Stimulated activated CD4-positive, alpha-beta T cell treated with anti-CD3 and anti-CD28 coated beads, Interleukin-2, amount 100 ng/mL, for 48 hours (primary cell): Measurements from ENCODE around the gene IL4.
"Not testable (repeated sequence)": the region's sequence is repeated elsewhere in the genome, so short reads cannot be mapped to it uniquely, and the experiment has no call there.

Source experiments
- DNase-seq, 2 donors: peaks; one replicate each; pipeline ENCODE4 v3.0.0-alpha.2; 2020

IL4 gene

GRCh38 chr5:132673939-132674630 lies at the start of gene IL4:
IL4 (plus strand) TSS chr5:132673989; CDS start chr5:132674051, 62 bp downstream.
- DNase-seq = no peak

GRCh38 chr5:132627470-132627869 lies 46.3 kb upstream of the IL4 start:
- DNase-seq = no peak

- DNase-seq = no peak
These were observed 45.0 kb upstream of the IL4 start for GRCh38 chr5:132628814-132629213.

- no peak for DNase-seq
These were observed 44.4 kb upstream of the IL4 start for GRCh38 chr5:132629230-132629944.

DNA sequence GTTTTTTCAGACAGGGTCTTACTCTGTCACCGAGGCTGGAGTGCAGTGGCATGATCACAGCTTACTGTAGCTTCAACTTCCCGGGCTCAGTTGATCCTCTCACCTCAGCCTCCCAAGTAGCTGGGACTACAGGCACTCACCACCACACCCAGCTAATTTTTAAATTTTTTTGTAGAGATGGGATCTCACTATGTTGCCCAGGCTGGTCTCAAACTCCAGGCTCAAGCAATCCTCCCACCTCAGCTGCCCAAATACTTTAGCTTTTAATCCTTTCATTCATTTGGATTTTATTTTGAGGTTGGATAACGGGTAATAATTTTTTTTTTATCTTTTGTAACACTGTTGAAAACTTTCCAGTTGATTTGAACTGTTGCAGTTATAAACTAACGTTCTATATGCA lies 40.2 kb upstream of the IL4 start:
- not testable (repeated sequence) for DNase-seq

DNA sequence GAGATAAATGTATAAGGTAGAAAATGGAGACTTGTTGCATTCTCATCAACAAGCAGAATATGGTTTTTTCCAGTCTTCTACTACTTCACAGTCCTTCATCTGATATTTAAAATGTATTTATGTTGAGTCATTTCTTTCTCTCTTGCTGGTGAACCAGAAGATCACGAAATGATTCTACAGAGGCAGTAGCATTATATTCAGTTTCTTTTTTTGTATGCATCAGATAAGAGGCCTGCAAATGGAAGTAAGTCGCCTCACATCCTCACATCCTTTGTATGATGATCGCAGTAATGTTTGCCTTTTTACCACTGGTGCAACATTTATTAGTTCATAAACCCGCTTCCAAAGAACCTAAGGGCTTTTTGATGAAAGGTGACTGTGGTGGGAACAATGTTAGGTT lies 37.9 kb upstream of the IL4 start:
- DNase-seq = no peak

- DNase-seq = no peak
These were observed 36.5 kb upstream of the IL4 start for GRCh38 chr5:132637241-132637640.

DNA sequence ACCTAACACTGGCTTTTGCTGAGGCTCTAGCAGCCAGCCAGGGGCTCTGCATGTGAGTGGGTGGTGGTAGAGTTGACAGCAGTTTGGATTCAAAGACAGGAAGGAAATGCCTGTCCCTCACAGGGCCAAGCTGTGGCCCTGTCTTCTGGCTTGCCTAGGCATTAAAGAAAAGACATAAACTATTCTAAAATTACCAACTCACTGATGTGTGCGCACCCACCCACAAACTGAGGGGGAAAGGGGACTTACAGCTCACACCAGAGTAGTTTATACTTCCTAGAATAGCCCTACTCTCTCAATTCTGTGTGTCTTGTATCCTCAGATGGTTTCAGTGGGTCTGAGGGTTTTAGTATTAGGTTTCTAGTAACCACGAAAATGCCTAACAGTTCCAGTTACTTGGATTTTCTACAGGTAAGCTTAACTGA lies 34.1 kb upstream of the IL4 start:
- DNase-seq = no peak

GRCh38 chr5:132640613-132641012 lies 33.2 kb upstream of the IL4 start:
- no peak for DNase-seq

DNA sequence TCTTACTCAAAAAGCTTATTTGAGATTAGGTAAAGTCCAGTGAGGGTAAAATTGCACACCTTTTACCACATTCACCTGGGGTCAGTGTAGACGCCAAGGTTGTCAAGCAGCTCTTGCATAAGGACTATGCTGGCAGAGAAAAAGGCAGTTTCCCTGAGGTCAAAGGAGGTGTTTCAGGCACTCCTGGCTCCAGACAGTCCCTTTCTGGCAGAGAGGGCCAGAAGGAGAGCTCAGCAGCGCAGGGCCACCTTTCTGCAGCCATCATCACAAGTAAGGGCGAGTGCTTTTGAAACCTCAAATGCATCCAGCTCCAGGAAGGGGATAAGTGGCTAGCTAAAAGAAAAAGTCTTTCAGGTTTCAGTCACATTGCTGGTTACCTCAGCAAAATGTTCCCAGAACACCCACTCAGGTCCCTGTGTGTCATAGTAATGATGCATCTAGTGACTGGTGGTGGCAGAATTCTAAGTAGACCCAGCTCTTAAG lies 32.5 kb upstream of the IL4 start:
- no peak for DNase-seq

- no peak for DNase-seq
These were observed 31.9 kb upstream of the IL4 start for GRCh38 chr5:132641841-132642240.

DNA sequence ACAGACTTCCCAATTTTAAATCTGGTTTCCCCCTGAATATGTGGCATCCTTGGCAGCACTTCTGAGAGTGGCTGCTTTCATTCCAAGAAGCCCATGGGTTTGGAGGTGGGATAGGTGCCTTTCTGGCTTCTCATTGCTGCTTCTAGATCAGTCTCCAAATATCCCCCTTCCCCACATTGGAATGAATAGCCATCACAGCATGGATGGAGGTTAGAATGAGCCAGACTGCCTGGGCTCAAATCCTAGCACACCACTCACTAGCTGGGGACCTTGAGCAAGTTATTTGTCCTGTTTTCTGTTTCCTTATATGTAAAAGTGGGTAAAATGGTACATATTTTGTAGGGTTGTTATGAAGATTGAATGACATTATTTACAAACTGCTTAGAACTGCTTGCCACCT lies 29.6 kb upstream of the IL4 start:
- DNase-seq = no peak

DNA sequence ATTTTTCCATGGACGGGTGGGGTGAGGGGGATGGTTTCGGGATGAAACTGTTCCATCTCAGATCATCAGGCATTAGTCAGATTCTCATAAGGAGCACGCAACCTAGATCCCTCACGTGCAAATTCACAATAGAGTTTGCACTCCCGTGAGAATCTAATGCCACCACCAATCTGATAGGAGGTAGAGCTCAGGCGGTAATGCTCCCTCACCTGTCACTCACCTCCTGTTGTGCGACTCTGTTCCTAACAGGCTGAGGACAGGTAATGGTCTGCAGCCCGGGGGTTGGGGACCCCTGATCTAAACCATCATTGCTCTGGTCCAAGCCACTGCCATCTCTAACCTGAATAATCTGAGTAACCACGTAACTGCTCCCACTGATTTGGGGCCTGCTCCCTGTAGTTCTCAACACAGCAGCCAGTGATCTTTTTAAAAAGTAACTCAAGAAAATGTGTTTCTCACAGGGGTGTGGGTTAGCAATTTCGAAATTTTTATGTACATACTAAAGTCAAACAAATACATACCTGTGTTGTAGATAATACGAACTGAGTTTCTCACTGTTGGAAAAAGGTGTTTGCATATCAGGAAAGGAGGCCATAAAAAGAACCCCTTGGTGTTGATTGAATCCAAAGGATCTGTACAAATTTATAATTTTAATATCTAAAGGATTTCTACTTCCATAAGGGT lies 27.1 kb upstream of the IL4 start:
- no peak for DNase-seq

- no peak for DNase-seq
These were observed 26.3 kb upstream of the IL4 start for GRCh38 chr5:132647473-132647872.

- no peak for DNase-seq
These were observed 25.4 kb upstream of the IL4 start for GRCh38 chr5:132648355-132648754.

DNA sequence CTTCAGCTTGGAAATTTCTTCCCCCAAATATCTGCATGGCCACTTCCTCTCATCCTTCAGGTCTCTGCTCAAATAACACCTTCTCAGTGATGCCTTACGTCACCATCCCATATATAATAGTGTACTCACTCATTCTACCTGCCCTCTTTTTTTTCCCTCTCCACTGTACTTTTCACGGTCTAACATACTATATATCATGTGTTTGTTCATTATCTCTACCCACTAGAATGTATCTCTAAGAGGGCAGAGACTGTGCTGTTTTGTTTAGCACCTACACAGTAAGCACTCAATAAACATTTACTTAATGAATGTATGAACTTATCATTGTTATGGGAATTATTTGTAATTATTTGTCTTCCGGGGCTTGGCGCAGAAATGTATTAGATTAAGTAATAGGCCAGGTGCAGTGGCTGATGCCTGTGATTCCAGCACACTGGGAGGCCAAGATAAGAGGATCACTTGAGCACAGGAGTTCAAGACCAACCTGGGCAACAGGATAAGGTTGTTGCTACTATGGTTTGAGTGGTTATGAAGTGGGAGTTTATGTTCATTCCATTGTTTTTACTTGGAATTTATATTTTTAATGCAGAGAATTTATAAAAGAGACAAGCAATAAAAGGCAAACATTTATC lies 21.8 kb upstream of the IL4 start:
- no peak for DNase-seq

- DNase-seq = no peak
These were observed 20.1 kb upstream of the IL4 start for GRCh38 chr5:132653716-132654115.

- DNase-seq = no peak
These were observed 17.7 kb upstream of the IL4 start for GRCh38 chr5:132655821-132656773.

GRCh38 chr5:132656774-132657355 lies 16.9 kb upstream of the IL4 start:
- no peak for DNase-seq

GRCh38 chr5:132657676-132658380 lies 16.0 kb upstream of the IL4 start, which contains the start of gene IL13:
IL13 (plus strand) TSS chr5:132658173; CDS start chr5:132658187, 14 bp downstream.
- no peak for DNase-seq
